IPS-20b (cell line): ENCODE measurements around the gene HTR2B.
"Not testable (repeated sequence)": the region's sequence is repeated elsewhere in the genome, so short reads cannot be mapped to it uniquely, and the experiment has no call there.

Experiments used
- H3K27ac ChIP-seq: one replicate; pipeline ENCODE4 v1.5.1; 2013; ENCODE audit warnings: low read length
- H3K27me3 ChIP-seq: 2 replicates; pipeline ENCODE4 v1.6.1; 2013; ENCODE audit warnings: mild to moderate bottlenecking, low read length, inconsistent platforms; ENCODE audit not compliant: insufficient read depth
- H3K36me3 ChIP-seq: 2 replicates; pipeline ENCODE4 v1.6.1; 2013; ENCODE audit warnings: low read depth, mild to moderate bottlenecking, inconsistent platforms, low read length, moderate library complexity; ENCODE audit not compliant: insufficient read depth
- H3K4me1 ChIP-seq: 2 replicates; pipeline ENCODE4 v1.6.1; 2013; ENCODE audit warnings: mild to moderate bottlenecking, control low read depth, inconsistent platforms, low read length, moderate library complexity; ENCODE audit not compliant: insufficient read depth
- H3K4me3 ChIP-seq: 2 replicates; pipeline ENCODE4 v1.5.1; 2013; ENCODE audit warnings: mild to moderate bottlenecking, low read length, inconsistent platforms
- H3K9ac ChIP-seq: 2 replicates; pipeline ENCODE4 v1.6.1; 2013; ENCODE audit warnings: low read depth, mild to moderate bottlenecking, inconsistent platforms, low read length, moderate library complexity
- H3K9me3 ChIP-seq: 2 replicates; pipeline ENCODE4 v1.6.1; 2013; ENCODE audit warnings: mild to moderate bottlenecking, low read depth, low read length, inconsistent platforms; ENCODE audit not compliant: insufficient read depth

Gene HTR2B

DNA sequence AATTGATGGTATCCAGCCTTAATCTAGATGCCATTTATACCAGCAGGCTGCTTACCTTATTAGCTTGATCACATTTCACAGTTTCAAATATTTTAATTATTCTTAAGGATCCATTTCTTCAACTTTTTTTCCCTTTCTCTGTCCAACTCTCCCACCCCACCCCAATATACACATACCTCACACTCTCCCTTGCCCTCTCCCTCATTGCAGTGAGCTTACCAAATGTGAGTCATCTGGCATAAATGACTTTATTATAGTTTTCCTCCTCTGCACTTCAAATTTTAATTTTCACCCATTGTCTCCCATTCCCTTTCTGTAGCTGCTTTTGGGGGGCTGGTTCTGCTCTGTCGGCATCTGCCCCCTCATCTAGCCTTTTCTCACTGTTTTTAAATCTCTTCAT lies 12.9 kb downstream of the HTR2B start:
- peaks cover 39% of the 10 kb centered on the region for H3K36me3 ChIP-seq
- H3K27me3 ChIP-seq = no peaks in the 10 kb centered on the region
- H3K4me3 ChIP-seq = no peak overlapping the region
- H3K27ac ChIP-seq = no peak overlapping the region
- H3K9ac ChIP-seq = no peak overlapping the region
- peaks cover 22% of the 10 kb centered on the region for H3K4me1 ChIP-seq
- H3K9me3 ChIP-seq = no peaks in the 10 kb centered on the region

DNA sequence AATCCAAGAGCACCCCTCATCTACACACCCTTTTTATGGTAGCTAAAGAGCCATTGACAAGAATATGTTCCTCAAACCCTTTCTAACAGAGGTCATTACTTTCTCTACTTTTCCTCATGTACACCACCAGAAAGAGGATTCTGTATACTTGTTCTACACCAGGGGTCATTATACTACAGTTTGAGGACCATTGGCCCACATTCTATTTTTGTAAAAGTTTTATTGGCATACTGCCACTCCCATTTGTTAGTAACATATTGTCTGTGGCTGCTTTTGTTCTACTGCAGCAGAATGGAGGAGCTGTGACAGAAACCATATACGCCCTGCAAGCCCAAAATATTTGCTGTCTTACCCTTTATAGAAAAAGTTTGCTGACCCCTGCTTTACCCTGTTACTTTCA lies 14.3 kb downstream of the HTR2B start:
- H3K36me3 ChIP-seq = peaks cover 47% of the 10 kb centered on the region
- H3K27me3 ChIP-seq = no peaks in the 10 kb centered on the region
- H3K4me1 ChIP-seq = peaks cover 17% of the 10 kb centered on the region
- no peaks in the 10 kb centered on the region for H3K9me3 ChIP-seq
- H3K9ac ChIP-seq = no peak overlapping the region
- H3K27ac ChIP-seq = no peak overlapping the region
- H3K4me3 ChIP-seq = no peak overlapping the region

DNA sequence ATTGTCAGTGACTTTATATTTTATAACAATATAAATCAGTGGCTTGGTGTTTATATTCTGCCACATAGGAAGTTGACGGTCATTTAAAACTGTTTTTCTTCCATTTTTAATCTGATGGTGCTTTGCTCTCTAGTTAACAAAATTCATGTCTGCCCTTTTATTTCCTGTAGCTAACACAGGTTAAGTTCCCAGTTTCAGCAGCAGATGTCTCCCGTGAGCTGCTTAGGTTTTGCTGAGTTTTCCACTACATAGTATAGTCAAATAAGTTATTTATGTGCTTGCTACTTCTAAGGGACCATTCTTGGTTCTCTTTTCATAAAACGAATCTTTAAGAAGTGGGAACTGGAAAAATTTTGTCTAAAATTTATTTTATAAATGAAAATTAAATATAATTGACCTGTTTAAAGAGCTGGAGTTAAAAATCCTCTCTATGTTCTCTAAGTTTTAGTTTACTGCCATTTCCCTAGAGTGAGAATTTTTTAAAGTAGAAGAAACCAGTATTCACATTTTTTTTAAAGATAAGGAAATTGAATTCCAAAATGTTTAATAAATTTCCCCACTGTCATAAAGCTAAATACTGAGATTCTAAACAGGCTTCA lies 20.6 kb downstream of the HTR2B start:
- Histone ChIP-seq H3K36me3 (peaks cover 57% of the 10 kb centered on the region), H3K4me1 (no peaks in the 10 kb centered on the region), H3K4me3 (no peak overlapping the region), H3K9me3 (peaks cover 4% of the 10 kb centered on the region; the same call in 1 of the 2 replicates), H3K27me3 (no peaks in the 10 kb centered on the region), H3K27ac (no peak overlapping the region), H3K9ac (no peak overlapping the region)

DNA sequence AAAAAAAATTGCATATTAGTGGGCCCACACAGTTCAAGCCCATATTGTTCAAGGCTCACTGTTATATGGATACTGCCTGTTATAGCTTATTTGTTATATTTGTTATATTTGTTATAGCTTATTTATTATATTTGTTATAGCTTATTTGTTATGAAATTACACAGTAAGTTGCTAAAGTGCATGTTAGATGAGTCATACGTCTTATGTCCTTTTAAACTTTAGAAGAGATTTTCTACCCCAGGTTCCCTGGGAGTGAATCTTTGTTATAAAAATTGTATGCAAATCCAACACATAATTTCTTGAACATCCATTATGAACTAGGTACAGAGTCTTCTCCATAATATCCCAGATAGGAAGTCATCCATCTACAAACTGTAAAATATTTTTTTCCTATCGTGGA lies 22.1 kb downstream of the HTR2B start:
- H3K9ac ChIP-seq = no peak overlapping the region
- H3K9me3 ChIP-seq = peaks cover 4% of the 10 kb centered on the region; the same call in 1 of the 2 replicates
- peaks cover 50% of the 10 kb centered on the region for H3K36me3 ChIP-seq
- H3K27me3 ChIP-seq = no peaks in the 10 kb centered on the region
- no peak overlapping the region for H3K4me3 ChIP-seq
- no peaks in the 10 kb centered on the region for H3K4me1 ChIP-seq
- H3K27ac ChIP-seq = no peak overlapping the region

DNA sequence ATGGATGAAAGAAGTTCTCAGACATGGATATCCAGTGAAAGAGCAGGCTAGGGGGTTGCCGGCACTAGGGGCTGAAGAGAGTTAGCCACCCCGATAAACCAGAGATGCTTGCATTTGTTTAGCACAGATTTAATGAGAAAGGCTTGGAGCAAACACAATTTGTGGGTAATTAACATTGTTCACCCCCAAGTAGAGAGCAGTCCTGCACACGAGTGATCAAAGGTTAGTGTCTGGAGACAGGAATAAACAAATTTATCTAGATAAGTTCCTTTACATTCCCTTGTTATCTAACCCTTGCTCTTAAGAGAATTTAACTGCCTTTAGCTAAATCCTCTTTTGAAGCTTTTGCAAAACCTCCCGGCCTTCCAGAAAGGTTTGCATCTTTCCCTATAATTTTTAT lies 23.9 kb downstream of the HTR2B start:
- Histone ChIP-seq H3K27ac (no peak overlapping the region), H3K9me3 (peaks cover 4% of the 10 kb centered on the region; the same call in 1 of the 2 replicates), H3K36me3 (peaks cover 55% of the 10 kb centered on the region), H3K9ac (no peak overlapping the region), H3K4me3 (no peak overlapping the region), H3K27me3 (no peaks in the 10 kb centered on the region), H3K4me1 (no peaks in the 10 kb centered on the region)

DNA sequence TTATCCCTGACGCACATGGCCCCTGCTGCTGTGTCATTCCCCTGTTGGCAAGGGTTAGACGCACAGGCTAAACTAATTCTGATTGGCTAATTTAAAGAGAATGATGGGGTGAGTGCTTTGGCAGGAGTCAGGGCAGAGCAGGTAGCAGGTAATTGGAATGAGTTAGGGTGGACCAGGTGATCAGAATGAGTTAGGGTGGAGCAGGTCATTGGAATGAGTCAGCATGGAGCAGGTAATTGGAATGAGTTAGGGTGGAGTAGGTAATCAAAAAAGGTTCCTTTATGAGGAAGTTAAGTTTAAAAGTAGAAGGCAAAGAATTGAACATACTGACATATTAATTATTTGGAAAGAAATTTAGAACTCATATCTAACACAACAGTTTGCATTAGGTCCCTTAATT lies 24.5 kb downstream of the HTR2B start:
- H3K9ac ChIP-seq, H3K27ac ChIP-seq, H3K4me1 ChIP-seq, H3K4me3 ChIP-seq, H3K27me3 ChIP-seq, H3K9me3 ChIP-seq: not testable (repeated sequence)
- peaks cover 50% of the 10 kb centered on the region for H3K36me3 ChIP-seq

DNA sequence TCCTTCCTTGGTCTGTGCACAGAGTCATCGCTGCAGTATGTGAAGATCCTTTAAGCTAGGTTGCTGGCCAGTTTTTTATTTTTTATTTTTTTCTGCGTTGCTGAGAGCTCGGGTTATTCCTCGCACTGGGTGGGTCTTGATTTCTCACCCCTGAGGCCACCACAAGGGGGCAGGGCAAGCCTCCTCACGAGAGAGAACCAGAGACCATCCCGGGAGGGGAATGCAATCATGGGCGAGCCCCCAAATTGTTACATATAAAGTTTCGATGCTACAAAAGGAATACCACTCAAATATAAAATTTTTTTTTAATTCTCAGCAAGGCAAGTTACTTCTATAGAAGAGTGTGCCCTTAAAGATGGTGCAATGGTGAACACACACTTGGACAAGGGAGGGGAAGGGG lies 24.9 kb downstream of the HTR2B start:
- H3K36me3 ChIP-seq = peaks cover 52% of the 10 kb centered on the region
- H3K9ac ChIP-seq = no peak overlapping the region
- no peaks in the 10 kb centered on the region for H3K27me3 ChIP-seq
- no peak overlapping the region for H3K4me3 ChIP-seq
- H3K27ac ChIP-seq = no peak overlapping the region
- H3K9me3 ChIP-seq = peaks cover 4% of the 10 kb centered on the region; the same call in 1 of the 2 replicates
- peaks cover 7% of the 10 kb centered on the region; the same call in 1 of the 2 replicates for H3K4me1 ChIP-seq

DNA sequence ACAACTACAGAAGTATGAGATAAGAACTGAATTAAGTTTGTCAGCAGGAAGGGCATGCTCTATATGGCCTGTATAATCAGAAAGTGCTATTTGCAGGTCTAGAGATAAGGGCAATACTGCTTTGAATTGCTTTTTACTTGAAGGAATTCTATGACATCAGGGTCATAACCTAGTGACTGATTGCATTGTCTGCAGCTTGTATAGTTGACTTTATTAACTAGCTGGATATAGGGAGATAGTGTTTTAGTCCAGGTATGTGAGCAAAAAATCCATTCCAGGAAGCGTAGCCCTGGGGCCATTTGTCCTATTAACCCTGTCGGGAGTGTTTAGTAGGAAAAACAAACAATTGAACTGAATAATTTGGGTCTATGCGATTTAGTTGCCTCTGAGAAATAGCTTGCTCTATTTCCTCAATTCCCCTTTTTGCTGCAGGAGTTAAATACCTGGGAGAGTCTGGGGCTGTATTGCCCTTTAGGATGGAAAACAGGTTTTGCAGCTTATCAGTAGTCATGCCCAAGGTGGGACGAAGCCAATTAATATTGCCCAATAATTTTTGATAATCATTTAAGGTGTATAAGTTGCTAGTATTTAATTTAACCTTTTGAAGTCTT lies 30.0 kb downstream of the HTR2B start:
- H3K36me3 ChIP-seq = peaks cover 65% of the 10 kb centered on the region

DNA sequence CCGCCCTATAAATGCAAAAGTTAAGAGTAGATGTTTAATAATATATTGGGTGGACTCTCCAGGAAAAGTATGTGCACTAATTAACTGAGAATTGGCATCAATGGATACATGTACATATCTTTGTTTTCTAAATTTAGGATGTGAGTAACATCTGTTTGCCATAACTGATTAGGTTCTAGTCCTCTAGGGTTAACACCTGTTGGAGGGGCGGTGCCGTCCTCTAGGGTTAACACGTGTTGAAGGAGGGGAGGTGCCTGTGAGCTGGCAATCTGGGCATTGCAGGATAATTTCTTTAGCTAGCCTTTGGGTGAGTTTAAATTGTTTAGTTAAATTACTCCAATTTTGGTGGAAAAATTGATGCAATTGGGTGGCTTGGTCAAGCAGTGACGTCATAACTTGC lies 30.9 kb downstream of the HTR2B start:
- Histone ChIP-seq H3K27ac (no peak overlapping the region), H3K4me1 (peaks cover 7% of the 10 kb centered on the region; the same call in 1 of the 2 replicates), H3K36me3 (peaks cover 65% of the 10 kb centered on the region), H3K9me3 (no peaks in the 10 kb centered on the region; the same call in 1 of the 2 replicates), H3K4me3 (no peak overlapping the region), H3K9ac (no peak overlapping the region), H3K27me3 (no peaks in the 10 kb centered on the region)

More for the DNA sequence above, 30.0 kb downstream of the HTR2B start:
- Histone ChIP-seq H3K4me1 (peaks cover 7% of the 10 kb centered on the region; the same call in 1 of the 2 replicates), H3K9ac (no peak overlapping the region), H3K9me3 (no peaks in the 10 kb centered on the region; the same call in 1 of the 2 replicates), H3K27ac (no peak overlapping the region), H3K4me3 (no peak overlapping the region), H3K27me3 (no peaks in the 10 kb centered on the region)

DNA sequence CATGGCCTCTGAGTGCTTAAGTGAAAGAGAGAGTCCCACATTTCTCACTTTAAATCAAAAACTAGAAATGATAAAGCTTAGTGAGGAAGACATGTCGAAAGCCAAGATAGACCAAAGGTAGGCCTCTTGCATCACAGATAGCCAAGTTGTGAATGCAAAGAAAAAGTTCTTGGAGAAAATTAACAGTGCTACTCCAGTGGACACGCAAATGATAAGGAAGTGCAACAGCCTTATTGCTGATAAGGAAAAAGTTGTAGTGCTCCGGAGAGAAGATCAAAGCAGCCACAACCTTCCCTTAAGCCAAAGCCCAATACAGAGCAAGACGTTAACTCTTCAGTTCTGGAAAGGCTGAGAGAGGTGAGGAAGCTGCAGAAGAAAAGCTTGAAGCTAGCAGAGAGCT lies 36.1 kb downstream of the HTR2B start:
- H3K9ac ChIP-seq = no peak overlapping the region
- no peaks in the 10 kb centered on the region for H3K27me3 ChIP-seq
- no peak overlapping the region for H3K4me3 ChIP-seq
- peaks cover 90% of the 10 kb centered on the region for H3K36me3 ChIP-seq
- H3K4me1 ChIP-seq = no peaks in the 10 kb centered on the region
- H3K9me3 ChIP-seq = no peaks in the 10 kb centered on the region
- H3K27ac ChIP-seq = no peak overlapping the region

DNA sequence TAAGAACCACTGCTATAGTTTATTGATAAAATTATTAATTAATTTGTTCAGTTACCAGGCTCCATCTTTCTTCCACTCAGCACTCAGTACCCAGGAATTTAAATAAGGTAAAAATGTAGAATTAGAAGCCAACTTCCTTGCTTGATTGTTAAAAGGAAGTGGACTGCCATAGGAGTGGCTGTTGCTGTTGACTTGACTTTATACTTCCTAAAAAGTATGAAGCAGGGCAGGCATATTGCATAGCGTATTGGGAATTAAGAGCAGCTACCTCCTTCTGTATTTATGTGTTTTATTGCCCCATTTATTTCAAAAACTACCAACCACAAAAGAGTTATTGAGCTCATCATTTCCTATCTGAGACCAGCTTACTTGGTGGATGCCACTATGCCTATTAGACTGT lies 40.3 kb downstream of the HTR2B start:
- H3K4me3 ChIP-seq = no peak overlapping the region
- H3K36me3 ChIP-seq = peaks cover 97% of the 10 kb centered on the region
- no peaks in the 10 kb centered on the region for H3K9me3 ChIP-seq
- no peak overlapping the region for H3K9ac ChIP-seq
- no peaks in the 10 kb centered on the region for H3K4me1 ChIP-seq
- H3K27me3 ChIP-seq = no peaks in the 10 kb centered on the region
- H3K27ac ChIP-seq = no peak overlapping the region

DNA sequence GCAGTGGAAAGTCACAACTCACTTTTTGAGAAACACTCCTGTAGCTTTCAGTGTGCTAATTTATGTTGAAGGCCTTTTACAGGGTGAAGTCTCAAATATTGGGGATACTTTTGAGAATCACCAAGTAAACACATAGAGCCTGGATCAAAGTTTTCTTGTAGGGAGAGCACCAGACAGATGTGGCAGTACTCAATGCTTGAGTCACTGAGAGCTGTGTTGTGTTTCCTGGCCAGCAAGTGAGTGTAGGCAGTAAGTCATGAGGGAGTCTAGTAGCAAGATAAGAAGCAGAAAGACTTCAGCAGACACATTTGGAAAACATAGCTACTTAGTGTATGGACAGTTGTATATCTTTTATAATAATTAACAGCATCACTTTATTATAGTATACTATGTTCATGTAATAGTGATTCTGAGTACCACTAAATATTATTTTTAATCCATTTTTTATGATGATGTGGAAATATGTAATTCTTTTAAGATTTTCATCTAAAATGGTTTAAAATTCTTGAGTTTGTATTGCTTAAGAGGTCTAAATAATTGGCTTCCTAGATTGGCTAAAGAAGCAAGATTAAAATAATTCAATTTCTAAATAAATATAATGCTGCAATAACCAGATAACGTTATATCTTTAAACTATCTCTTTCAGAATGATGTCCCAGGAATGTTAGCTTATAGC lies 55.3 kb downstream of the HTR2B start:
- no peak overlapping the region for H3K9ac ChIP-seq
- H3K4me3 ChIP-seq = no peak overlapping the region
- no peaks in the 10 kb centered on the region for H3K4me1 ChIP-seq
- H3K36me3 ChIP-seq = peaks cover 94% of the 10 kb centered on the region
- H3K27me3 ChIP-seq = no peaks in the 10 kb centered on the region
- H3K27ac ChIP-seq = no peak overlapping the region
- no peaks in the 10 kb centered on the region for H3K9me3 ChIP-seq
